HL-60 (cell line): ENCODE measurements around the gene ARF6.

Experiments
- DNase-seq, 2 experiments: peaks; one replicate each; pipeline ENCODE4 v3.0.0-alpha.2; 2010 to 2020; ENCODE audit warnings: low read depth in 1 of 2, low spot score in 1 of 2
- H3K27ac ChIP-seq: fragments of 250-450 bp; sonication (Bioruptor Pico); replicated peaks from 2 replicates; pipeline ENCODE4 v1.5.1; 2020; ENCODE audit warnings: mild to moderate bottlenecking, moderate library complexity
- H3K27me3 ChIP-seq: fragments of 250-450 bp; sonication (Bioruptor Pico); 2 replicates; pipeline ENCODE4 v1.5.1; 2021; ENCODE audit warnings: mild to moderate bottlenecking, moderate library complexity; ENCODE audit not compliant: insufficient read depth, poor library complexity, severe bottlenecking
- H3K4me3 ChIP-seq: replicated peaks from 2 replicates; pipeline ENCODE4 v1.5.1; 2011; ENCODE audit warnings: mild to moderate bottlenecking, control low read depth, low read length; ENCODE audit not compliant: insufficient read depth
- CTCF ChIP-seq: IDR thresholded peaks from one replicate; pipeline ENCODE4 v1.5.1; 2011; ENCODE audit warnings: low read length, control low read depth, inconsistent platforms; ENCODE audit not compliant: insufficient read depth
- GABPA ChIP-seq: IDR thresholded peaks from 2 replicates; pipeline ENCODE4 v1.6.1; 2012; ENCODE audit warnings: low read depth
- POLR2AphosphoS5 ChIP-seq: IDR thresholded peaks from 2 replicates; pipeline ENCODE4 v1.6.1; 2012; ENCODE audit warnings: low read depth
- REST ChIP-seq: IDR thresholded peaks from 2 replicates; pipeline ENCODE4 v1.6.1; 2012; ENCODE audit warnings: low read depth; ENCODE audit not compliant: insufficient replicate concordance
- SPI1 ChIP-seq: IDR thresholded peaks from 2 replicates; pipeline ENCODE4 v1.6.1; 2012; ENCODE audit warnings: low read depth, mild to moderate bottlenecking, borderline replicate concordance

ARF6 gene

GRCh38 chr14:49930720-49931119 is 37.8 kb downstream of the ARF6 start:
- Histone ChIP-seq H3K27ac (no peak overlapping the region), H3K27me3 (no peaks in the 10 kb centered on the region), H3K4me3 (no peak overlapping the region)
- DNase-seq: no peak
- TF ChIP-seq CTCF (no peak), REST (no peak), SPI1 (no peak), GABPA (no peak), POLR2AphosphoS5 (no peak)

GRCh38 chr14:49931523-49931922 is 38.6 kb downstream of the ARF6 start:
- H3K4me3 ChIP-seq: no peak overlapping the region
- H3K27me3 ChIP-seq: no peaks in the 10 kb centered on the region
- no peak for DNase-seq
- no peak for TF ChIP-seq GABPA
- TF ChIP-seq POLR2AphosphoS5: no peak
- no peak for TF ChIP-seq REST
- TF ChIP-seq SPI1: no peak
- no peak for TF ChIP-seq CTCF
- H3K27ac ChIP-seq: no peak overlapping the region

GRCh38 chr14:49933128-49933527 is 40.2 kb downstream of the ARF6 start:
- H3K27ac ChIP-seq: no peak overlapping the region
- TF ChIP-seq SPI1 (no peak), GABPA (no peak), POLR2AphosphoS5 (no peak), REST (no peak), CTCF (no peak)
- no peaks in the 10 kb centered on the region for H3K27me3 ChIP-seq
- no peak overlapping the region for H3K4me3 ChIP-seq
- DNase-seq: no peak
